Activated naive CD8-positive, alpha-beta T cell treated with anti-CD3 and anti-CD28 coated beads, Interleukin-2, amount 10 ng/mL, durations not matched to agents 7 days and 5 days (primary cell): ENCODE results near the gene RIBC1. TPM values are rescaled to one million over a fixed set of nuclear protein-coding genes. Genes with fewer than 3 reads are reported as not detected.
"Not testable (repeated sequence)": the region's sequence is repeated elsewhere in the genome, so short reads cannot be mapped to it uniquely, and the experiment has no call there.

Experiments used
- ATAC-seq: fragments of 150-1000 bp; cut with Tn5 transposase; one replicate; pipeline ENCODE4 v1.10.0; 2021; ENCODE audit warnings: low read depth, moderate library complexity
- POLR2A ChIA-PET: fragments of 350-600 bp; sonication (Branson Sonifier 250); formaldehyde crosslinking; loops from one replicate; lab custom pipeline; 2021; ENCODE audit warnings: antibody characterized with exemption; lab: Charles Lee
- DNase-seq: peaks from one replicate; pipeline ENCODE4 v3.0.0; 2021
- H3K27ac Mint-ChIP-seq: one replicate; pipeline ENCODE4 v1.8.0; 2022; ENCODE audit warnings: mild to moderate bottlenecking, mixed read lengths
- H3K27me3 Mint-ChIP-seq: one replicate; pipeline ENCODE4 v1.8.0; 2022; ENCODE audit warnings: mild to moderate bottlenecking, moderate library complexity, mixed read lengths
- H3K36me3 Mint-ChIP-seq: one replicate; pipeline ENCODE4 v1.8.0; 2021; ENCODE audit warnings: mild to moderate bottlenecking, mixed read lengths
- H3K4me1 Mint-ChIP-seq: one replicate; pipeline ENCODE4 v1.8.0; 2021; ENCODE audit warnings: mixed read lengths
- H3K4me3 Mint-ChIP-seq: one replicate; pipeline ENCODE4 v1.8.0; 2022; ENCODE audit warnings: mild to moderate bottlenecking, moderate library complexity, mixed read lengths
- H3K9me3 Mint-ChIP-seq: one replicate; pipeline ENCODE4 v1.8.0; 2021; ENCODE audit warnings: mixed read lengths
- total RNA-seq, 2 experiments: library from RNA; stranded (reverse); gene quantifications; one replicate each; pipeline ENCODE4 v1.2.3, GENCODE V29; 2021

RIBC1 gene
- total RNA-seq, 2 experiments from 2014 or later: 1.2 to 1.4 TPM

GRCh38 chrX:53420351-53420750, 2.3 kb upstream of the RIBC1 start:
- ATAC-seq, H3K9me3 Mint-ChIP-seq, H3K27me3 Mint-ChIP-seq, H3K36me3 Mint-ChIP-seq, DNase-seq, POLR2A ChIA-PET: not testable (repeated sequence)
- Mint-ChIP-seq H3K4me3 (peak overlapping the region; percentile 89), H3K4me1 (peaks cover 16% of the 10 kb centered on the region), H3K27ac (peak overlapping the region; percentile 92)

DNA sequence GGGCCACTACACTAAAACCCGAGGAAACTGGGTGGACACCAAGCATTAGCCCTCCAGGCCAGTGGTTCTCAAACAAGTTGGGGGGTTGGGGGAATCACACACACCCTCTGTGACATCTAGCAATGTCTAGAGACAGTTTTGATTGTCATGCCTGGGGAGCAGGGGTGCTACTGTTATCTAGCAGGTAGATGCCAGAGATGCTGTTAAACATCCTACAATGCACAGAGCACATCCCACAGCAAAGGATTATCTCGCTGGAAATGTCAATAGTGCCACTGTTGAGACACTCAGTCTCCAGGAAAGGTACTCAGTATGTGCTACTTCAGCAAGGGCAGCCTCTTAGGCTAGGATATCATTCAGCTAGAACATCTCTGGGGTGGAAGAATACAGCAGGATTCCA, 1.5 kb upstream of the RIBC1 start:
- POLR2A ChIA-PET: interaction anchor here (0.6 kb wide), 1 partner anchor 585 kb away, joined by 4 read pairs; no protein-coding TSS in a partner anchor
- Mint-ChIP-seq H3K27me3 (no peaks in the 10 kb centered on the region), H3K4me1 (peaks cover 16% of the 10 kb centered on the region), H3K36me3 (no peaks in the 10 kb centered on the region), H3K9me3 (no peaks in the 10 kb centered on the region), H3K27ac (peak overlapping the region; percentile 92), H3K4me3 (peak overlapping the region; percentile 89)
- ATAC-seq: no peak
- DNase-seq: no peak

DNA sequence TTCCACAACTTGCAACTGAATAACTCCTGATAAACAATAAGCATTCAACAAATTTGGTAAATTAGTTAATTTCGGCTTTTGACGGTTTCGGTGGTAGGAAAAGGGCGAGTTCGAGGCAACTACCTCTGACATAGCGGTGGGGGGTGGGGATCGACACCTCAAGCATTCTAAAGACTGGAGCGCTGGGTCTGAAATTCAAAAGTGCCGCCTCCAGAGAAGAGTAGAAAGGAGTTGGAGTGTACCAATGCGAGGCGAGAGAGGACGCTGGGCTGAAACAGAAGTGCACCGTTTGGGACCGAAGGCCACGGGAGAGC, 944 bp upstream of the RIBC1 start:
- H3K27ac Mint-ChIP-seq: peak overlapping the region; percentile 92
- peak overlapping the region; percentile 89 for H3K4me3 Mint-ChIP-seq
- H3K36me3 Mint-ChIP-seq: no peaks in the 10 kb centered on the region
- POLR2A ChIA-PET: interaction anchor here (0.7 to 2.8 kb wide), 12 partner anchors 11 to 263 kb away, joined by 3 to 25 read pairs (median 4); partner anchors contain the start of genes HSD17B10 and KDM5C
- ATAC-seq: peak; percentile 21
- H3K9me3 Mint-ChIP-seq: no peaks in the 10 kb centered on the region
- no peak for DNase-seq
- no peaks in the 10 kb centered on the region for H3K27me3 Mint-ChIP-seq
- peaks cover 16% of the 10 kb centered on the region for H3K4me1 Mint-ChIP-seq

DNA sequence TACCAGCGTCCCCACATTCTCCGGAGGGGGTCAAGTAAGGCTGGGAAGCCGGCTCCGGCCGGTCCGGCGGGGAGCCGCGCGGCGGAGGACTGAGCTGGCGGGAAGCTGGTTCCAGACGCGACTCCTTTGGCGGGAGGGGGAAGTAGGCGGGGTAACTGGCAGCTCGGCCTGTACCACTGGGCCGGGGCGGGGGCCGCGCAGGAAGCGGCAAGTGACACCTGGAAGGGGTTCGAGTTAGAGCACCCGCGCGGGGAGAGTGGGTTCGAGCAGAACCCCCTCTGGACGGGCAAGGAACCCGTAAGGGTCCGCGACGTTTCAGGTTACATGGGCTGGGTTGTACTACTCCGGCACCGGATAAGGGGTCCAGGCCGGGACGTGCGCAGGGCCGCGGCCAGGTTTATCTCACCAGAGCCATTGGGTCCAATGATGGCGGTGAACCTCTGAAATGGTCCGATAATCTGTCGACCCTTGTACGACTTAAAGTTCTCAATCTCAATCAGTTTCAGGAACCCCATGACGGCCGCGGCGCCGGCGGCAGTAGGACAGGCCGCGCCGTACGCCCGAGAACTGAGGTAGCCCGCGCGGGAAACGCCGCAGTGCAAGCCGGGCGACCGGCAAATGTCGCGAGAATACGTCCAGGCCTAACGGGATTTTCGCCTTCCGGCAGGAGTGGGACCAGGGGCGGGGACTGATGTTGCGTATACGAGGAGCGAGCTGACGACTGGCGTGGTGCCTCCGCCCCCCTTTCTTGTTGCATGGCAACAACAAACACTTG, 400 bp upstream of the RIBC1 start, which contains the start of gene SMC1A:
TSS of gene SMC1A (minus strand) at position 569 of the 775 bp plus-strand sequence. CDS start at position 515, 54 bp downstream.
- H3K4me1 Mint-ChIP-seq: peaks cover 16% of the 10 kb centered on the region
- peak; percentile 87 for ATAC-seq
- peak; percentile 89 for DNase-seq
- H3K27ac Mint-ChIP-seq: peak within 1 kb of the TSS; percentile 92
- H3K36me3 Mint-ChIP-seq: no peaks in the 10 kb centered on the region
- H3K27me3 Mint-ChIP-seq: no peaks in the 10 kb centered on the region
- POLR2A ChIA-PET: interaction anchor here (0.6 to 2.8 kb wide), 17 partner anchors 11 to 331 kb away, joined by 3 to 25 read pairs (median 4); partner anchors contain the start of genes HSD17B10 and KDM5C
- peak within 1 kb of the TSS; percentile 89 for H3K4me3 Mint-ChIP-seq
- no peaks in the 10 kb centered on the region for H3K9me3 Mint-ChIP-seq

DNA sequence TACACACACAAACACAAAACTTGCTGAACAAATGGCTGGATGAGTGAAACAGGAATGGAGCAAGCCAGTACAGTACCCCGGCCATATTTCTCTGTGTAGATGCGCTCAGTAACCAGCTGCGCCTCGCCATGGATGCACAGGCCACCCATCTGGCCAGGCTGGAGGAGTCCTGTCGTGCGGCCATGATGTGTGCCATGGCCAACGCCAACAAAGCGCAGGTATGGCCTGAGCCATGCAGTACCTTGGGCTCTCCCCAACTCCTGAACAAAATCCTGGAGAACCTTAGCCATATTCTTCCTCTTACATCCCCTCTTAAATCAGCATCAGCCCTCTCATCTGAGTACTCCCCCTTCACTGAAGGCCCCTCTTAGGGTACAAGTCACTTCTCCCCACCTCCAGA, 7.1 kb downstream of the RIBC1 start:
- H3K27me3 Mint-ChIP-seq: no peaks in the 10 kb centered on the region
- no peaks in the 10 kb centered on the region for H3K36me3 Mint-ChIP-seq
- ATAC-seq: no peak
- H3K4me3 Mint-ChIP-seq: no peak overlapping the region
- peaks cover 3% of the 10 kb centered on the region for H3K4me1 Mint-ChIP-seq
- no peak overlapping the region for H3K27ac Mint-ChIP-seq
- no peaks in the 10 kb centered on the region for H3K9me3 Mint-ChIP-seq
- DNase-seq: no peak
- POLR2A ChIA-PET: no interaction called here

DNA sequence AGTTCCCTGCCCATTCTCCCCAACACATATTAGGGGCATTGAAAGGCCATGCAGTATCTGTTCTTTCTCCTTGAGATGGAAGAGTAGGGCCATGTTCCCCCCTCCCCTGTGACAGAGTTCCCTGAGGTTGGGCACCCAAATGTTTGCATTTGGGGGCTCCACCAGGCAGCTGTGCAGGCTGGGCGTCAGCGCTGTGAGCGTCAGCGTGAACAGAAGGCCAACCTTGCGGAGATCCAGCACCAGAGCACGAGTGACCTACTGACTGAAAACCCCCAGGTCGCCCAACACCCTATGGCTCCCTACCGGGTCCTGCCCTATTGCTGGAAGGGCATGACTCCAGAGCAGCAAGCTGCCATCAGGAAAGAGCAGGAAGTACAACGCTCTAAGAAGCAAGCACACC, 7.6 kb downstream of the RIBC1 start:
- POLR2A ChIA-PET: no interaction called here
- peaks cover 5% of the 10 kb centered on the region for H3K4me1 Mint-ChIP-seq
- H3K36me3 Mint-ChIP-seq: no peaks in the 10 kb centered on the region
- no peaks in the 10 kb centered on the region for H3K27me3 Mint-ChIP-seq
- ATAC-seq (no peak), DNase-seq (no peak)
- no peaks in the 10 kb centered on the region for H3K9me3 Mint-ChIP-seq
- no peak overlapping the region for H3K27ac Mint-ChIP-seq
- H3K4me3 Mint-ChIP-seq: no peak overlapping the region

GRCh38 chrX:53433651-53434639, 11.3 kb downstream of the RIBC1 start, which contains the start of gene HSD17B10:
Gene HSD17B10, minus strand, starts transcription at chrX:53434370. Its CDS starts 25 bp downstream, at chrX:53434345.
- no peaks in the 10 kb centered on the region for H3K27me3 Mint-ChIP-seq
- no peaks in the 10 kb centered on the region for H3K36me3 Mint-ChIP-seq
- no peaks in the 10 kb centered on the region for H3K9me3 Mint-ChIP-seq
- DNase-seq: peak; percentile 87
- ATAC-seq: peak; percentile 95
- H3K27ac Mint-ChIP-seq: peak within 1 kb of the TSS; percentile 89
- POLR2A ChIA-PET: interaction anchor here (1.5 to 3.3 kb wide), 2 partner anchors 11 kb away, joined by 13 to 25 read pairs; partner anchors contain the start of genes RIBC1 and SMC1A
- peaks cover 16% of the 10 kb centered on the region for H3K4me1 Mint-ChIP-seq
- H3K4me3 Mint-ChIP-seq: peak within 1 kb of the TSS; percentile 89

GRCh38 chrX:53435997-53436396, 13.3 kb downstream of the RIBC1 start:
- no peak overlapping the region for H3K27ac Mint-ChIP-seq

DNA sequence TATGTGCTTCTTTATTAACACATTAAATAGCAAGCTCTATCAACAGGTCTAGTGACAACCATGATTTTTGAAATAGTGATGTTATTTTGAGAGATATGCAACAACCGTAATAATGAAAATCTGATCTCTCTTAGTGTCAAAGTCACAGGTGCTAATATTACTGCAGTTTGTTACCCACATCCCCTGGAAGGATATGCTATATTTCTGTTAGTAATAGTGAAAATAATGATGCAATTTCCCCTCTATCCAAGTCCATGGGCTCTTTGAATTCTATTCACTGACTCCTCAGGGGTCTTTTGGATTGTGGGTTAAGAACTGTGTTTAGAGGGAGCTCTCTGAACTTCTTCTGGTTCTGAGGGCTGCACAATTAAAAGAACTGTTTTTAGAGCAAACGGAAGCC, 14.5 kb downstream of the RIBC1 start:
- Mint-ChIP-seq H3K27me3 (no peaks in the 10 kb centered on the region), H3K4me1 (peaks cover 21% of the 10 kb centered on the region), H3K4me3 (no peak overlapping the region), H3K27ac (no peak overlapping the region), H3K36me3 (no peaks in the 10 kb centered on the region), H3K9me3 (no peaks in the 10 kb centered on the region)
- no peak for DNase-seq
- POLR2A ChIA-PET: interaction anchor here (3.3 kb wide), 1 partner anchor 14 kb away, joined by 25 read pairs; the partner anchor contains the start of genes RIBC1 and SMC1A
- ATAC-seq: no peak

More at GRCh38 chrX:53435997-53436396, 13.3 kb downstream of the RIBC1 start:
- Mint-ChIP-seq H3K4me3 (no peak overlapping the region), H3K36me3 (no peaks in the 10 kb centered on the region), H3K27me3 (no peaks in the 10 kb centered on the region), H3K9me3 (no peaks in the 10 kb centered on the region), H3K4me1 (peaks cover 19% of the 10 kb centered on the region)
- peak; percentile 57 for ATAC-seq
- POLR2A ChIA-PET: interaction anchor here (0.7 to 3.3 kb wide), 2 partner anchors 13 to 113 kb away, joined by 3 to 25 read pairs; partner anchors contain the start of genes RIBC1 and SMC1A
- peak; percentile 39 for DNase-seq

- Mint-ChIP-seq H3K4me3 (no peak overlapping the region), H3K4me1 (peaks cover 21% of the 10 kb centered on the region), H3K27ac (peak overlapping the region; percentile 35), H3K27me3 (no peaks in the 10 kb centered on the region), H3K36me3 (no peaks in the 10 kb centered on the region), H3K9me3 (no peaks in the 10 kb centered on the region)
- no peak for DNase-seq
- ATAC-seq: no peak
- POLR2A ChIA-PET: no interaction called here
Observed at GRCh38 chrX:53438174-53438831, 15.6 kb downstream of the RIBC1 start.

- DNase-seq: no peak
- H3K9me3 Mint-ChIP-seq: no peaks in the 10 kb centered on the region
- H3K27ac Mint-ChIP-seq: no peak overlapping the region
- no peaks in the 10 kb centered on the region for H3K36me3 Mint-ChIP-seq
- H3K27me3 Mint-ChIP-seq: no peaks in the 10 kb centered on the region
- ATAC-seq: no peak
- peaks cover 21% of the 10 kb centered on the region for H3K4me1 Mint-ChIP-seq
- H3K4me3 Mint-ChIP-seq: no peak overlapping the region
- POLR2A ChIA-PET: no interaction called here
Observed at GRCh38 chrX:53438832-53439230, 16.2 kb downstream of the RIBC1 start.

DNA sequence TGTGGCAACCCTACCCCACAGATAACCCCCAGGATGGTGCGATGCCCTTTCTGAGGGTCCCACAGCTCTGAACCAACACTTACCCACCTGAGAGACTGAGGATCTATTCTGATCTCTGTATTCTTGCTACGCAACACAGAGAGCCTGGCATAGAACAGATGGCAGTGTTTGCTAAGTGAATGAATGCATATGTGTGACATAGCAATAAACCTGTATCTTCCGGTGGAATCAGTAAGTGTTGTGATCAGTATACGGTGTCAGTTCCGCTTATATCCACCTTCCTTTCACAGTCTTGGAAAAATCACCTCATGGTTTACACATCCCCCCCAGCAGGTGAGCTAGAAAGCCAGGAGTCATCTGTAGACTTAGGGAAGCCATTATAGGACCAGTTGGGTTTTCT, 17.4 kb downstream of the RIBC1 start:
- Mint-ChIP-seq H3K9me3 (no peaks in the 10 kb centered on the region), H3K27ac (peak overlapping the region; percentile 62), H3K27me3 (no peaks in the 10 kb centered on the region), H3K4me3 (peak overlapping the region; percentile 70), H3K36me3 (no peaks in the 10 kb centered on the region), H3K4me1 (peaks cover 15% of the 10 kb centered on the region)
- ATAC-seq (no peak), DNase-seq (no peak)
- POLR2A ChIA-PET: no interaction called here
